Measurements from ENCODE around the gene TRAPPC2L. TPM values are rescaled to one million over a fixed set of nuclear protein-coding genes. Genes with fewer than 3 reads are reported as not detected.
A peak's percentile ranks its signal among the peaks of the same experiment; 100 is the strongest.

Gene TRAPPC2L
- total and polyA plus RNA-seq, 2 experiments from 2014 or later = 30.9 to 114 TPM

- H3K4me1 ChIP-seq (ENCODE audit: low read depth) = no peaks in the 10 kb centered on the region
- H3K27me3 ChIP-seq = no peaks in the 10 kb centered on the region
- DNase-seq (ENCODE audit: low read depth in 1 of 2, low spot score in 1 of 2) = no peak
- H3K27ac ChIP-seq = no peak overlapping the region
- no peak for TF ChIP-seq CTCF (IDR thresholded peaks at IDR 0.05; ENCODE audit: low read depth, low read length)
- H3K9me3 ChIP-seq (ENCODE audit: low read depth) = no peaks in the 10 kb centered on the region
- no peaks in the 10 kb centered on the region for H3K36me3 ChIP-seq
- no peak overlapping the region for H3K4me3 ChIP-seq
Observed at GRCh38 chr16:88903267-88903666, 46.3 kb downstream of the TRAPPC2L start.

- DNase-seq (ENCODE audit: low read depth in 1 of 2, low spot score in 1 of 2) = no peak
- H3K4me3 ChIP-seq = no peak overlapping the region
- no peaks in the 10 kb centered on the region for H3K4me1 ChIP-seq (ENCODE audit: low read depth)
- no peaks in the 10 kb centered on the region for H3K27me3 ChIP-seq
- no peaks in the 10 kb centered on the region for H3K9me3 ChIP-seq (ENCODE audit: low read depth)
- H3K27ac ChIP-seq = no peak overlapping the region
- no peaks in the 10 kb centered on the region for H3K36me3 ChIP-seq
- no peak for TF ChIP-seq CTCF (IDR thresholded peaks at IDR 0.05; ENCODE audit: low read depth, low read length)
Observed at GRCh38 chr16:88904676-88905365, 47.9 kb downstream of the TRAPPC2L start.

- no peak overlapping the region for H3K4me3 ChIP-seq
- H3K27ac ChIP-seq = no peak overlapping the region
- no peaks in the 10 kb centered on the region for H3K9me3 ChIP-seq (ENCODE audit: low read depth)
- no peaks in the 10 kb centered on the region for H3K36me3 ChIP-seq
- H3K4me1 ChIP-seq (ENCODE audit: low read depth) = no peaks in the 10 kb centered on the region
- TF ChIP-seq CTCF (IDR thresholded peaks at IDR 0.05; ENCODE audit: low read depth, low read length) = no peak
- no peaks in the 10 kb centered on the region for H3K27me3 ChIP-seq
- DNase-seq (ENCODE audit: low read depth in 1 of 2, low spot score in 1 of 2) = peak in 1 of 2 donors; percentile 33
Observed at GRCh38 chr16:88905563-88905962, 48.6 kb downstream of the TRAPPC2L start.

GRCh38 chr16:88906020-88906419 is 49.1 kb downstream of the TRAPPC2L start:
- Histone ChIP-seq H3K4me1 (ENCODE audit: low read depth) (no peaks in the 10 kb centered on the region), H3K27me3 (no peaks in the 10 kb centered on the region), H3K4me3 (no peak overlapping the region), H3K9me3 (ENCODE audit: low read depth) (no peaks in the 10 kb centered on the region), H3K36me3 (no peaks in the 10 kb centered on the region), H3K27ac (no peak overlapping the region)
- no peak for TF ChIP-seq CTCF (IDR thresholded peaks at IDR 0.05; ENCODE audit: low read depth, low read length)
- DNase-seq (ENCODE audit: low read depth in 1 of 2, low spot score in 1 of 2) = no peak

- no peak for TF ChIP-seq CTCF (IDR thresholded peaks at IDR 0.05; ENCODE audit: low read depth, low read length)
- no peak overlapping the region for H3K27ac ChIP-seq
- H3K27me3 ChIP-seq = no peaks in the 10 kb centered on the region
- H3K4me3 ChIP-seq = no peak overlapping the region
- no peaks in the 10 kb centered on the region for H3K36me3 ChIP-seq
- no peaks in the 10 kb centered on the region for H3K4me1 ChIP-seq (ENCODE audit: low read depth)
- DNase-seq (ENCODE audit: low read depth in 1 of 2, low spot score in 1 of 2) = no peak
- no peaks in the 10 kb centered on the region for H3K9me3 ChIP-seq (ENCODE audit: low read depth)
Observed at GRCh38 chr16:88906535-88907105, 49.7 kb downstream of the TRAPPC2L start.
